H9 (cell line): Measurements from ENCODE around the gene NEURL1B. TPM values are rescaled to one million over a fixed set of nuclear protein-coding genes. Genes with fewer than 3 reads are reported as not detected.

Source experiments
- DNase-seq: peaks from one replicate; pipeline ENCODE4 v3.0.0-alpha.2; 2017
- H2AFZ ChIP-seq: one replicate; pipeline ENCODE4 v1.6.1; 2013; ENCODE audit warnings: mild to moderate bottlenecking, low read length, control low read depth, moderate library complexity
- H2AK5ac ChIP-seq: 2 replicates; pipeline ENCODE4 v1.6.1; 2013; ENCODE audit warnings: low read length, control low read depth, mixed read lengths; ENCODE audit not compliant: insufficient read length
- H2BK120ac ChIP-seq: one replicate; pipeline ENCODE4 v1.6.1; 2013; ENCODE audit warnings: low read depth, mild to moderate bottlenecking, low read length, control low read depth, inconsistent platforms; ENCODE audit not compliant: poor library complexity, severe bottlenecking
- H2BK12ac ChIP-seq: 2 replicates; pipeline ENCODE4 v1.6.1; 2013; ENCODE audit warnings: low read length, control low read depth, mixed read lengths, low read depth; ENCODE audit not compliant: insufficient read length
- H2BK15ac ChIP-seq: 2 replicates; pipeline ENCODE4 v1.6.1; 2013; ENCODE audit warnings: low read depth, low read length, control low read depth
- H2BK20ac ChIP-seq: one replicate; pipeline ENCODE4 v1.6.1; 2013; ENCODE audit warnings: low read depth, mild to moderate bottlenecking, low read length, control low read depth, inconsistent platforms; ENCODE audit not compliant: poor library complexity, severe bottlenecking
- H2BK5ac ChIP-seq: 2 replicates; pipeline ENCODE4 v1.6.1; 2013; ENCODE audit warnings: low read length, control low read depth, mixed read lengths; ENCODE audit not compliant: insufficient read length
- H3K14ac ChIP-seq: 2 replicates; pipeline ENCODE4 v1.6.1; 2013; ENCODE audit warnings: low read length, control low read depth; ENCODE audit not compliant: insufficient read depth
- H3K18ac ChIP-seq: 2 replicates; pipeline ENCODE4 v1.6.1; 2013; ENCODE audit warnings: low read depth, mild to moderate bottlenecking, mixed read lengths, low read length, control low read depth; ENCODE audit not compliant: insufficient read length
- H3K23ac ChIP-seq: 2 replicates; pipeline ENCODE4 v1.6.1; 2013; ENCODE audit warnings: low read length, control low read depth, mixed read lengths, low read depth; ENCODE audit not compliant: insufficient read length
- H3K23me2 ChIP-seq: 2 replicates; pipeline ENCODE4 v1.6.1; 2013; ENCODE audit warnings: low read depth, mild to moderate bottlenecking, mixed read lengths, low read length, control low read depth; ENCODE audit not compliant: insufficient read length, poor library complexity, severe bottlenecking
- H3K27ac ChIP-seq: 2 replicates; pipeline ENCODE4 v1.5.1; 2013; ENCODE audit warnings: low read length, control low read depth, mixed read lengths, low read depth; ENCODE audit not compliant: insufficient read length
- H3K27me3 ChIP-seq: 2 replicates; pipeline ENCODE4 v1.6.1; 2013; ENCODE audit warnings: low read length, control low read depth, inconsistent platforms; ENCODE audit not compliant: insufficient read depth
- H3K4ac ChIP-seq: 2 replicates; pipeline ENCODE4 v1.6.1; 2013; ENCODE audit warnings: low read depth, mild to moderate bottlenecking, control low read depth, inconsistent platforms, low read length, moderate library complexity
- H3K4me1 ChIP-seq: 2 replicates; pipeline ENCODE4 v1.6.1; 2013; ENCODE audit warnings: low read length, control low read depth, inconsistent platforms; ENCODE audit not compliant: insufficient read depth
- H3K4me2 ChIP-seq: 2 replicates; pipeline ENCODE4 v1.6.1; 2013; ENCODE audit warnings: low read length, control low read depth, mixed read lengths; ENCODE audit not compliant: insufficient read length, insufficient read depth
- H3K56ac ChIP-seq: 2 replicates; pipeline ENCODE4 v1.6.1; 2013; ENCODE audit warnings: low read depth, mild to moderate bottlenecking, mixed read lengths, low read length, control low read depth; ENCODE audit not compliant: insufficient read length
- H3K79me1 ChIP-seq: 2 replicates; pipeline ENCODE4 v1.6.1; 2013; ENCODE audit warnings: low read depth, mild to moderate bottlenecking, moderate library complexity, low read length, control low read depth, inconsistent platforms; ENCODE audit not compliant: insufficient read depth, poor library complexity, severe bottlenecking
- H3K79me2 ChIP-seq: 2 replicates; pipeline ENCODE4 v1.6.1; 2013; ENCODE audit warnings: low read length, control low read depth, inconsistent platforms; ENCODE audit not compliant: insufficient read depth
- H3K9ac ChIP-seq: 2 replicates; pipeline ENCODE4 v1.6.1; 2013; ENCODE audit warnings: low read length, control low read depth, mixed read lengths; ENCODE audit not compliant: insufficient read length; ENCODE audit errors: extremely low read depth
- H3K9me3 ChIP-seq: one replicate; pipeline ENCODE4 v1.6.1; 2013; ENCODE audit warnings: low read depth, low read length, inconsistent platforms; ENCODE audit not compliant: control insufficient read depth
- H3T11ph ChIP-seq: one replicate; pipeline ENCODE4 v1.6.1; 2013; ENCODE audit warnings: mild to moderate bottlenecking, low read length, control low read depth, inconsistent platforms
- H4K20me1 ChIP-seq: one replicate; pipeline ENCODE4 v1.6.1; 2013; ENCODE audit not compliant: control insufficient read depth, insufficient read length, insufficient read depth
- H4K5ac ChIP-seq: 2 replicates; pipeline ENCODE4 v1.6.1; 2013; ENCODE audit warnings: low read depth, mild to moderate bottlenecking, mixed read lengths, low read length, control low read depth; ENCODE audit not compliant: insufficient read length
- H4K8ac ChIP-seq: replicated peaks from 2 replicates; pipeline ENCODE4 v1.6.1; 2013; ENCODE audit warnings: low read length, control low read depth, mixed read lengths, low read depth; ENCODE audit not compliant: insufficient read length
- H4K91ac ChIP-seq: 2 replicates; pipeline ENCODE4 v1.6.1; 2013; ENCODE audit warnings: low read depth, mild to moderate bottlenecking, moderate library complexity, mixed read lengths, low read length, control low read depth; ENCODE audit not compliant: insufficient read length
- H3K27ac Mint-ChIP-seq, 3 experiments: 2 replicates in 2 of 3; 3 replicates in 1 of 3; pipeline ENCODE4 v1.8.0; 2020 to 2021; ENCODE audit warnings: mixed read lengths in 3 of 3, mild to moderate bottlenecking in 1 of 3, moderate library complexity in 1 of 3
- H3K27me3 Mint-ChIP-seq: 2 replicates; pipeline ENCODE4 v1.8.0; 2021; ENCODE audit warnings: low read depth, mild to moderate bottlenecking, moderate library complexity, mixed read lengths
- H3K36me3 Mint-ChIP-seq, 3 experiments: 2 replicates in 2 of 3; 3 replicates in 1 of 3; pipeline ENCODE4 v1.8.0; 2020 to 2021; ENCODE audit warnings: low read depth in 3 of 3, mixed read lengths in 3 of 3; ENCODE audit not compliant: insufficient read depth in 1 of 3
- H3K4me1 Mint-ChIP-seq, 2 experiments: 2 replicates each; pipeline ENCODE4 v1.8.0; 2020; ENCODE audit warnings: mixed read lengths in 2 of 2
- H3K4me3 Mint-ChIP-seq, 2 experiments: 2 replicates in 1 of 2; 3 replicates in 1 of 2; pipeline ENCODE4 v1.8.0; 2020 to 2021; ENCODE audit warnings: mild to moderate bottlenecking in 2 of 2, mixed read lengths in 2 of 2, moderate library complexity in 1 of 2
- H3K9me3 Mint-ChIP-seq, 2 experiments: 2 replicates in 1 of 2; 3 replicates in 1 of 2; pipeline ENCODE4 v1.8.0; 2020; ENCODE audit warnings: mild to moderate bottlenecking in 2 of 2, mixed read lengths in 2 of 2, moderate library complexity in 1 of 2
- WGBS: extraction: QIAGEN DNeasy Blood & Tissue Kit; methylation state at CpG from one replicate; pipeline ENCODE4 v1.1.7; 2013; ENCODE audit warnings: missing lambda C conversion rate, low lambda C conversion rate, mixed read lengths; ENCODE audit not compliant: insufficient read length; ENCODE audit errors: extremely low coverage; 5-methylcytosine and 5-hydroxymethylcytosine counted together
- total RNA-seq: library from RNA; stranded (reverse); gene quantifications from 2 replicates; pipeline ENCODE4 v1.2.1, GENCODE V29; 2021
- TF ChIP-seq, protein P1 (sequence below): fragments of 200-600 bp; sonication (generic); conservative IDR thresholded peaks from 3 replicates; pipeline ENCODE4 v1.8.0; 2021; ENCODE audit warnings: antibody characterized with exemption, mild to moderate bottlenecking

NEURL1B gene
- total RNA-seq, 1 experiment from 2014 or later = 3.6 TPM

GRCh38 chr5:172689218-172689572 lies 48.1 kb downstream of the NEURL1B start:
- H2BK120ac ChIP-seq = no peak overlapping the region

More at GRCh38 chr5:172689218-172689572, 48.1 kb downstream of the NEURL1B start:
- Histone ChIP-seq H3K79me1 (no peaks in the 10 kb centered on the region), H2BK5ac (no peak overlapping the region), H2BK12ac (no peak overlapping the region), H3K4me2 (no peak overlapping the region), H3K27ac (no peak overlapping the region), H4K20me1 (no peaks in the 10 kb centered on the region), H3K14ac (no peak overlapping the region), H2AK5ac (no peak overlapping the region), H3K79me2 (no peaks in the 10 kb centered on the region), H2AFZ (no peak overlapping the region), H3T11ph (no peak overlapping the region), H4K5ac (no peak overlapping the region), H3K23me2 (no peaks in the 10 kb centered on the region), H3K4me1 (no peaks in the 10 kb centered on the region), H3K18ac (no peak overlapping the region), H2BK20ac (no peak overlapping the region), H3K4ac (no peak overlapping the region), H3K9ac (no peak overlapping the region), H4K8ac (no peak overlapping the region), H3K27me3 (no peaks in the 10 kb centered on the region), H2BK15ac (no peak overlapping the region), H3K56ac (no peak overlapping the region), H3K23ac (no peak overlapping the region), H3K9me3 (no peaks in the 10 kb centered on the region), H4K91ac (no peak overlapping the region)
- DNase-seq = no peak
- peaks cover 2 to 17% (median 2%) of the 10 kb centered on the region in 3 experiments; a peak in 2 of 7 replicates for H3K36me3 Mint-ChIP-seq
- TF ChIP-seq, protein P1, sequence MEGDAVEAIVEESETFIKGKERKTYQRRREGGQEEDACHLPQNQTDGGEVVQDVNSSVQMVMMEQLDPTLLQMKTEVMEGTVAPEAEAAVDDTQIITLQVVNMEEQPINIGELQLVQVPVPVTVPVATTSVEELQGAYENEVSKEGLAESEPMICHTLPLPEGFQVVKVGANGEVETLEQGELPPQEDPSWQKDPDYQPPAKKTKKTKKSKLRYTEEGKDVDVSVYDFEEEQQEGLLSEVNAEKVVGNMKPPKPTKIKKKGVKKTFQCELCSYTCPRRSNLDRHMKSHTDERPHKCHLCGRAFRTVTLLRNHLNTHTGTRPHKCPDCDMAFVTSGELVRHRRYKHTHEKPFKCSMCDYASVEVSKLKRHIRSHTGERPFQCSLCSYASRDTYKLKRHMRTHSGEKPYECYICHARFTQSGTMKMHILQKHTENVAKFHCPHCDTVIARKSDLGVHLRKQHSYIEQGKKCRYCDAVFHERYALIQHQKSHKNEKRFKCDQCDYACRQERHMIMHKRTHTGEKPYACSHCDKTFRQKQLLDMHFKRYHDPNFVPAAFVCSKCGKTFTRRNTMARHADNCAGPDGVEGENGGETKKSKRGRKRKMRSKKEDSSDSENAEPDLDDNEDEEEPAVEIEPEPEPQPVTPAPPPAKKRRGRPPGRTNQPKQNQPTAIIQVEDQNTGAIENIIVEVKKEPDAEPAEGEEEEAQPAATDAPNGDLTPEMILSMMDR = no peak
- H3K4me1 Mint-ChIP-seq = peaks cover 11 to 21% of the 10 kb centered on the region in 2 experiments
- H3K9me3 Mint-ChIP-seq = no peaks in the 10 kb centered on the region
- no peak overlapping the region for H3K27ac Mint-ChIP-seq
- H3K27me3 Mint-ChIP-seq = peaks cover 19% of the 10 kb centered on the region
- WGBS = no CpG with 5 or more reads among the region's 7 CpGs
- H3K4me3 Mint-ChIP-seq = no peak overlapping the region
